RPMI7951 (cell line): ENCODE results near the gene COL21A1. TPM values are rescaled to one million over a fixed set of nuclear protein-coding genes. Genes with fewer than 3 reads are reported as not detected.
"Not testable (repeated sequence)": the region's sequence is repeated elsewhere in the genome, so short reads cannot be mapped to it uniquely, and the experiment has no call there.

Source experiments
- DNase-seq: peaks from one replicate; pipeline ENCODE4 v3.0.0-alpha.2; 2012; ENCODE audit warnings: low read depth
- total RNA-seq: library from RNA; depleted of rRNA; stranded (reverse); fragments of >200 nt; shearing (Covaris generic); gene quantifications from 2 replicates; pipeline ENCODE4 v1.2.3, GENCODE V29; 2014; rRNA removed

Gene COL21A1
- total RNA-seq: 0.39 and 0.48 TPM in 2 replicates

- no peak for DNase-seq
These were observed at the start of gene COL21A1 for GRCh38 chr6:56246881-56247653. Gene COL21A1, minus strand, starts transcription at chr6:56247580. Its CDS starts 64,962 bp downstream, at chr6:56182618.

- DNase-seq: peak; percentile 55
These were observed 46.4 kb upstream of the COL21A1 start for GRCh38 chr6:56293781-56294180.

GRCh38 chr6:56292505-56293181, 45.3 kb upstream of the COL21A1 start:
- peak; percentile 69 for DNase-seq

- no peak for DNase-seq
These were observed 44.0 kb upstream of the COL21A1 start for GRCh38 chr6:56291302-56291917.

GRCh38 chr6:56289721-56290120, 42.3 kb upstream of the COL21A1 start:
- DNase-seq: no peak

- DNase-seq: no peak
These were observed 41.0 kb upstream of the COL21A1 start for GRCh38 chr6:56288347-56288746.

GRCh38 chr6:56282391-56282790, 35.0 kb upstream of the COL21A1 start:
- DNase-seq: no peak

GRCh38 chr6:56280126-56280525, 32.7 kb upstream of the COL21A1 start:
- no peak for DNase-seq

- no peak for DNase-seq
These were observed 32.1 kb upstream of the COL21A1 start for GRCh38 chr6:56279331-56280080.

GRCh38 chr6:56278171-56278591, 30.8 kb upstream of the COL21A1 start:
- DNase-seq: peak; percentile 60

- no peak for DNase-seq
These were observed 23.5 kb upstream of the COL21A1 start for GRCh38 chr6:56270812-56271441.

- no peak for DNase-seq
These were observed 20.9 kb upstream of the COL21A1 start for GRCh38 chr6:56268266-56268665.

- DNase-seq: no peak
These were observed 18.6 kb upstream of the COL21A1 start for GRCh38 chr6:56266011-56266410.

- DNase-seq: no peak
These were observed 16.4 kb upstream of the COL21A1 start for GRCh38 chr6:56263596-56264315.

- DNase-seq: not testable (repeated sequence)
These were observed 13.2 kb upstream of the COL21A1 start for GRCh38 chr6:56260593-56260992.

- peak; percentile 58 for DNase-seq
These were observed 12.1 kb upstream of the COL21A1 start for GRCh38 chr6:56259234-56260077.

GRCh38 chr6:56255349-56255748, 8.0 kb upstream of the COL21A1 start:
- no peak for DNase-seq

- DNase-seq: no peak
These were observed 2.9 kb upstream of the COL21A1 start for GRCh38 chr6:56250266-56250665.

- no peak for DNase-seq
These were observed 308 bp upstream of the COL21A1 start for GRCh38 chr6:56247654-56248122.

GRCh38 chr6:56246541-56246880, 869 bp downstream of the COL21A1 start:
- DNase-seq: no peak
